Karpas-422 (cell line): Measurements from ENCODE around the gene GLUD2. TPM values are rescaled to one million over a fixed set of nuclear protein-coding genes. Genes with fewer than 3 reads are reported as not detected.
"Not testable (repeated sequence)": the region's sequence is repeated elsewhere in the genome, so short reads cannot be mapped to it uniquely, and the experiment has no call there.

Experiments used
- DNase-seq: peaks from one replicate; pipeline ENCODE4 v3.0.0-alpha.2; 2015
- H2AFZ ChIP-seq: fragments of 200-600 bp; sonication (generic); 2 replicates; pipeline ENCODE4 v1.6.1; 2014; ENCODE audit warnings: antibody characterized with exemption, low read length, mixed read lengths
- H3K27ac ChIP-seq: fragments of 200-600 bp; sonication (generic); 2 replicates; pipeline ENCODE4 v1.5.1; 2014; ENCODE audit warnings: mild to moderate bottlenecking, low read length, moderate library complexity
- H3K27me3 ChIP-seq: fragments of 200-600 bp; sonication (generic); 2 replicates; pipeline ENCODE4 v1.6.1; 2014; ENCODE audit warnings: low read length, mixed read lengths
- H3K36me3 ChIP-seq: fragments of 200-600 bp; sonication (generic); 2 replicates; pipeline ENCODE4 v1.6.1; 2014; ENCODE audit warnings: low read length, mixed read lengths; ENCODE audit not compliant: insufficient read depth
- H3K4me1 ChIP-seq: fragments of 200-600 bp; sonication (generic); 2 replicates; pipeline ENCODE4 v1.6.1; 2014; ENCODE audit warnings: mild to moderate bottlenecking, low read length, mixed read lengths
- H3K4me2 ChIP-seq: fragments of 200-600 bp; sonication (generic); 2 replicates; pipeline ENCODE4 v1.6.1; 2014; ENCODE audit warnings: low read length, low read depth, mild to moderate bottlenecking; ENCODE audit not compliant: poor library complexity, severe bottlenecking
- H3K4me3 ChIP-seq: fragments of 200-600 bp; sonication (generic); 2 replicates; pipeline ENCODE4 v1.5.1; 2014; ENCODE audit warnings: mild to moderate bottlenecking, antibody characterized with exemption, low read length, mixed read lengths
- H3K79me2 ChIP-seq: fragments of 200-600 bp; sonication (generic); 2 replicates; pipeline ENCODE4 v1.6.1; 2014; ENCODE audit warnings: mild to moderate bottlenecking, low read length, mixed read lengths
- H3K9ac ChIP-seq: fragments of 200-600 bp; sonication (generic); 2 replicates; pipeline ENCODE4 v1.6.0; 2014; ENCODE audit warnings: low read length
- H3K9me2 ChIP-seq: fragments of 200-600 bp; sonication (generic), shearing (Covaris generic); replicated peaks from 2 replicates; pipeline ENCODE4 v1.6.0; 2014; ENCODE audit warnings: mild to moderate bottlenecking, low read length, moderate library complexity; ENCODE audit not compliant: insufficient read depth
- H3K9me3 ChIP-seq: fragments of 300-700, 200-600 bp; sonication (generic); 2 replicates; pipeline ENCODE4 v1.6.1; 2014; ENCODE audit warnings: low read length, mixed read lengths
- H4K20me1 ChIP-seq: fragments of 200-600 bp; sonication (generic); 2 replicates; pipeline ENCODE4 v1.6.1; 2014; ENCODE audit warnings: mild to moderate bottlenecking, antibody characterized with exemption, low read length, low read depth; ENCODE audit not compliant: insufficient read depth
- total RNA-seq: library from RNA; depleted of rRNA; stranded (reverse); fragments of >200 nt; shearing (Covaris generic); gene quantifications from 2 replicates; pipeline ENCODE4 v1.2.3, GENCODE V29; 2014; ENCODE audit warnings: low replicate concordance; rRNA removed

Gene GLUD2
- total RNA-seq, result 0.07 and 0.11 TPM in 2 replicates

DNA sequence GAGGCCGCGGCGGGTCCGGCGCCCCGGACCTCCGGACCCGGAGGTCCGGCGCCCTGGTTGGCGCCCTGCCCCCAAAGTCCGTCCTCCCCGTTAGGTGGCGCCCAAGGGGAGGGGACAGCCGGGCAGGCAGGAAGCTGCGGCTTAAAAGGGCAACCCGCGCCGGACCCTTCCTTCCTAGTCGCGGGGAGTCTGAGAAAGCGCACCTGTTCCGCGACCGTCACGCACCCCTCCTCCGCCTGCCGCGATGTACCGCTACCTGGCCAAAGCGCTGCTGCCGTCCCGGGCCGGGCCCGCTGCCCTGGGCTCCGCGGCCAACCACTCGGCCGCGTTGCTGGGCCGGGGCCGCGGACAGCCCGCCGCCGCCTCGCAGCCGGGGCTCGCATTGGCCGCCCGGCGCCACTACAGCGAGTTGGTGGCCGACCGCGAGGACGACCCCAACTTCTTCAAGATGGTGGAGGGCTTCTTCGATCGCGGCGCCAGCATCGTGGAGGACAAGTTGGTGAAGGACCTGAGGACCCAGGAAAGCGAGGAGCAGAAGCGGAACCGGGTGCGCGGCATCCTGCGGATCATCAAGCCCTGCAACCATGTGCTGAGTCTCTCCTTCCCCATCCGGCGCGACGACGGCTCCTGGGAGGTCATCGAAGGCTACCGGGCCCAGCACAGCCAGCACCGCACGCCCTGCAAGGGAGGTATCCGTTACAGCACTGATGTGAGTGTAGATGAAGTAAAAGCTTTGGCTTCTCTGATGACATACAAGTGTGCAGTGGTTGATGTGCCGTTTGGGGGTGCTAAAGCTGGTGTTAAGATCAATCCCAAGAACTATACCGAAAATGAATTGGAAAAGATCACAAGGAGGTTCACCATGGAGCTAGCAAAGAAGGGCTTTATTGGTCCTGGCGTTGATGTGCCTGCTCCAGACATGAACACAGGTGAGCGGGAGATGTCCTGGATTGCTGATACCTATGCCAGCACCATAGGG, at the start of gene GLUD2:
GLUD2 (plus strand) TSS at position 170 of the 979 bp plus-strand sequence; CDS start at position 245, 75 bp downstream.
- not testable (repeated sequence) for H3K36me3 ChIP-seq, H3K9ac ChIP-seq, H3K9me3 ChIP-seq, DNase-seq, H3K4me3 ChIP-seq, H2AFZ ChIP-seq, H3K9me2 ChIP-seq, H3K27me3 ChIP-seq, H3K79me2 ChIP-seq, H3K4me2 ChIP-seq, H4K20me1 ChIP-seq, H3K27ac ChIP-seq, H3K4me1 ChIP-seq

DNA sequence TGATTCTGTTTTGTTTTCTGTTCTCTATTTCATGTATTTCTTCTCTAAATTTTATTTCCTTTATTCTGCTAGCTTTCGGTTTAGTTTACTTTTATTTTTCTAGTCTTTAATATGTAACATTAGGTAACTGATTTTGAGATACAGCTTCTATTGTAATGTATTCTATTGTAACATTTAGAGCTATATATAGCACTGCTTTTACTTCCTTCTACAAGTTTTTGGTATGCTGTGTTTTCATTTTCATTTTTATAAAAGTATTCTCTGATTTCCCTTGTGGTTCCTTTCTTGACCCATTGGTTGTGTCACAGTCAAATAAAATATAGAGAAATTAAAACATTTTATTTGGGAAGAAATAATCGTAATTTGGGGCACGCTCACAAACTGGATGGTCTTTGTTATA, 48.0 kb upstream of the GLUD2 start:
- H4K20me1 ChIP-seq, result no peaks in the 10 kb centered on the region
- 0 out of 2 replicates have a peak overlapping the region, but pooled peaks have one; percentile 18 for H3K4me3 ChIP-seq
- H3K27me3 ChIP-seq, result no peaks in the 10 kb centered on the region
- no peaks in the 10 kb centered on the region for H3K36me3 ChIP-seq
- no peaks in the 10 kb centered on the region for H3K79me2 ChIP-seq
- peaks cover 14% of the 10 kb centered on the region for H3K4me1 ChIP-seq
- peak overlapping the region; percentile 39; the same call in 1 of the 2 replicates for H2AFZ ChIP-seq
- H3K9me2 ChIP-seq, result no peaks in the 10 kb centered on the region
- DNase-seq, result no peak
- H3K9ac ChIP-seq, result peak overlapping the region; percentile 34
- peak overlapping the region; percentile 28 for H3K4me2 ChIP-seq
- no peak overlapping the region for H3K27ac ChIP-seq
- no peaks in the 10 kb centered on the region for H3K9me3 ChIP-seq

DNA sequence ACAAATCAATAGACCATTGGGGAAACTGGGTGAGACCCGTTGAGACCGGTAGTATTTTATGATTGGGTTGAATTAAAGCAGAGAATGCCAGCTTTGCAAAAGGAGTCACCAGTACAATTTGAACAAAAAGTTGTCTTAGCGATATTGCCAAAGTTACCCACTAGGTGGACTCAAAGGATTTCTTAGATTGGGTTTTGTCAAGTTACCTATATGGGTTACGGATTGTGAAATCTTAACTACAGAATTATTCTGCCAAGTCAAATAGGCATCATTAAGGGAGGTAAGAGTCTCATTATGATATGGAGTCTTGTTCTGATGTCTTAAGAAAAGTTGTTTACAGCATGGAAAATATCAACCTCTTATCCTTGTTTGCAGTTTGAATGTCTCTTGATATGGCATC, 46.8 kb upstream of the GLUD2 start:
- DNase-seq, result peak; percentile 65
- H3K36me3 ChIP-seq, result no peaks in the 10 kb centered on the region
- H3K27me3 ChIP-seq, result no peaks in the 10 kb centered on the region
- no peaks in the 10 kb centered on the region for H3K79me2 ChIP-seq
- H2AFZ ChIP-seq, result no peak overlapping the region
- no peak overlapping the region for H3K4me3 ChIP-seq
- H3K9ac ChIP-seq, result no peak overlapping the region
- H3K9me2 ChIP-seq, result no peaks in the 10 kb centered on the region
- no peaks in the 10 kb centered on the region for H4K20me1 ChIP-seq
- H3K27ac ChIP-seq, result no peak overlapping the region
- H3K4me1 ChIP-seq, result peaks cover 14% of the 10 kb centered on the region
- no peaks in the 10 kb centered on the region for H3K9me3 ChIP-seq
- no peak overlapping the region for H3K4me2 ChIP-seq

DNA sequence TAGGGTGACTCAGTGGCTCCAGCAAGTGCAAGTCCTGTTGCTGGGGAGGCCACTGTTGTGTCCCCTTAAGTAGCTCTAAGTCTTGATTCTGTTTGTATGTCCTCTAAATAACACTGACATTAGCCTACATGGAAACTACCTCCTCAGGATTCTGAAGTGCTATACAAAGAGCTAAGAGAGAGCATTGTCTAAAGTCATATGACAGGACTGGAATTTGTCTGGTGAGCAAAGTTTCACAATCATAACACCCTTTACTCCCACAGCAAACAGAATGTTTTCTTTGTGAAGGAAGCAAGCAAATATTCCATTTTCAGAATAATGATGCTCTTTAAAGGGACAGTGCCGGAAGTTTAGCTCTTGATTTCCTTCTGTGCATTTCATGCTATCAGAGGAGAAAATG, 38.5 kb upstream of the GLUD2 start:
- Histone ChIP-seq H4K20me1 (no peaks in the 10 kb centered on the region), H3K9me3 (no peaks in the 10 kb centered on the region), H3K27ac (no peak overlapping the region), H3K79me2 (no peaks in the 10 kb centered on the region), H3K9me2 (no peaks in the 10 kb centered on the region), H3K27me3 (no peaks in the 10 kb centered on the region), H3K36me3 (no peaks in the 10 kb centered on the region), H2AFZ (no peak overlapping the region), H3K4me1 (no peaks in the 10 kb centered on the region), H3K9ac (no peak overlapping the region), H3K4me3 (no peak overlapping the region), H3K4me2 (no peak overlapping the region)
- no peak for DNase-seq

DNA sequence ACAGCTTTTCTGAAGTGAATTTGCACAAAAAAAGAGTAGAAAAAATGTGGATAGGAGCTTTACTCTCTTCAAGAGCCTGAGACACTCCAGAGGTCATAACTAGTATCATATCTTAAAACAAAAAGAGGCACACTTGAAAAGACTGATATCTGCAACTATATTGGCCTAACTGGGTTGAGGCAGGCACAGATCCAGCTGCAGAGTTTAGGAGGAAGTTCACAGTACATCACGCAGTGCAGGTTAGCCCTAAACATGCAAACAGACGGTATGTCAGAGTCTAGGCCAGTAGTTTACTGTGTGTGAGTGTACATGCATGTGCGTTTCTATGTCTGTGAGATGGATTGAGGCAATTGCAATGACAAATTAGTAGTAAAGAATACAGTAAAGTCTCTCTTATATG, 37.6 kb upstream of the GLUD2 start:
- Histone ChIP-seq H3K4me1 (no peaks in the 10 kb centered on the region), H3K9me3 (no peaks in the 10 kb centered on the region; the same call in 1 of the 2 replicates), H3K27ac (no peak overlapping the region), H4K20me1 (no peaks in the 10 kb centered on the region), H3K79me2 (no peaks in the 10 kb centered on the region), H3K36me3 (no peaks in the 10 kb centered on the region), H3K9me2 (no peaks in the 10 kb centered on the region), H3K4me3 (no peak overlapping the region), H2AFZ (no peak overlapping the region), H3K4me2 (no peak overlapping the region), H3K27me3 (no peaks in the 10 kb centered on the region), H3K9ac (no peak overlapping the region)
- no peak for DNase-seq

DNA sequence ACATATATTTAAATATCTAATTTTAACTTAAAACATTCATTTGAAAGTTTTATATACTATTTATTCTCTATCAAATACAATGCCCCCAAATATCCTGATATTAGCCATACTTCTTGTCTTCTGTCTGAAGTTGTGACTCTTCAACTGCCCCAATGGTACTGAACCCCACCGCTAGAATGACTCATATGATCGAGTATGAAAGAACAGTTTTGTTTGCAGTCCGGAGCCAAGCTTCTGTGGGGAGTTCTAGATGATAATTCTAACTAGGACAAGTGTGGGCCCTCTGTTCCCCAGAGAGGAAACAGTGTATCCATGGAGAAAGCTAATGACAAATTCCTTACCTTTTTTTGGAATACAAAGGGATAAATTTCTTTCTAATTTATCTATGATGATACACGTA, 37.2 kb upstream of the GLUD2 start:
- no peak overlapping the region for H2AFZ ChIP-seq
- no peaks in the 10 kb centered on the region; the same call in 1 of the 2 replicates for H3K9me3 ChIP-seq
- H3K4me1 ChIP-seq, result no peaks in the 10 kb centered on the region
- no peaks in the 10 kb centered on the region for H4K20me1 ChIP-seq
- H3K36me3 ChIP-seq, result no peaks in the 10 kb centered on the region
- no peaks in the 10 kb centered on the region for H3K9me2 ChIP-seq
- no peak overlapping the region for H3K4me3 ChIP-seq
- H3K27me3 ChIP-seq, result no peaks in the 10 kb centered on the region
- H3K79me2 ChIP-seq, result no peaks in the 10 kb centered on the region
- DNase-seq, result no peak
- H3K27ac ChIP-seq, result no peak overlapping the region
- H3K9ac ChIP-seq, result no peak overlapping the region
- no peak overlapping the region for H3K4me2 ChIP-seq

DNA sequence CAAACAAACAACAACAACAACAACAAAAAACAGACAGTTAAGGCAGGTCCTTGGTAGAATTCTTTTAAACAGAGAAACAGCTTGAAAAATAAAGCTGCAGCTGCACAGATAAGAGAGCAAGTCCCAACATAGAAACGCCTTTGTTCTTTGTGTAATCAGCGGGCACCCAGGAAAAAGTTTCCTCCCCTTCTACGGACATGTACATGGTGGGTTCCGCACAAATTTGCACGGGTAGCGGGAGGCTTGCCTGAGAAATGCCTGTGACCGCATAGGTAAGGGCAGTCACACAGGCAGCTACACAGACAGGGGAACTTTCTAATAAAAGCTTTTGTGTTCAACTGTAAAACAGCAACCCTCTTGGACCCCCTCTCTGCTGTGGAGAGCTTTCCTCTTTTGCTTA, 36.2 kb upstream of the GLUD2 start:
- no peak for DNase-seq
- H3K4me3 ChIP-seq, result no peak overlapping the region
- H3K27me3 ChIP-seq, result no peaks in the 10 kb centered on the region
- no peaks in the 10 kb centered on the region for H4K20me1 ChIP-seq
- H3K9ac ChIP-seq, result no peak overlapping the region
- H3K9me2 ChIP-seq, result no peaks in the 10 kb centered on the region
- H3K4me2 ChIP-seq, result no peak overlapping the region
- H3K27ac ChIP-seq, result no peak overlapping the region
- no peaks in the 10 kb centered on the region; the same call in 1 of the 2 replicates for H3K9me3 ChIP-seq
- no peak overlapping the region for H2AFZ ChIP-seq
- H3K36me3 ChIP-seq, result no peaks in the 10 kb centered on the region
- H3K79me2 ChIP-seq, result no peaks in the 10 kb centered on the region
- no peaks in the 10 kb centered on the region for H3K4me1 ChIP-seq

DNA sequence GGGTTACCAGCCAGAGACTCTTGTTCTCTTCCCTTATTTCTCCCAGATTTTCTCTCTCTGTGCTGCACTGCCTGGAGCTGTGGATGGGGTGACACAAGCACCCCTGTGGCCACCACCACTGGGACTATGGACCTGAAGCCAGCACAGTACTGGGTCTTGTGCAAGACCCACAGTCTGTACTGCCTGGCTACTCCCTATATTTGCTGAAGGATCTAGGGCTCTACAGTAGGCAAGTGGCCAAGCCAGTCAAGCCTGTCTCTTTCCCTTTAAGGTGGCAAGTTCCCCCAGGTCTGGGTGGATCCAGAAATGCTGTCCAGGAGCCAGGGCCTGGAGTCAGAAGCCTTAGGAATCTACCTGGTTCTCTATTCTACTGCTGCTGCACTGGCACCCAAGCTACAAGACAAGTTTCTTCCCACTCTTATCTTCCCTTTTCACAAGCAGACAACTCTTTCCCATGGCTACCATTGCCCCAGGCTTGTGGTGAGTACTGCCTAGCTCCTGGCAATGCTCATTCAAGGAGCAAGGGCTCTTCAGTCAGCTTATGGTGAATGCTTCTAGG, 33.4 kb upstream of the GLUD2 start:
- Histone ChIP-seq H3K9ac (no peak overlapping the region), H3K4me1 (no peaks in the 10 kb centered on the region), H3K4me2 (no peak overlapping the region), H3K27me3 (no peaks in the 10 kb centered on the region), H3K9me2 (no peaks in the 10 kb centered on the region), H3K4me3 (no peak overlapping the region), H3K36me3 (no peaks in the 10 kb centered on the region), H3K9me3 (no peaks in the 10 kb centered on the region; the same call in 1 of the 2 replicates), H3K79me2 (no peaks in the 10 kb centered on the region), H4K20me1 (no peaks in the 10 kb centered on the region), H3K27ac (no peak overlapping the region), H2AFZ (no peak overlapping the region)
- no peak for DNase-seq
